ENCODE results near the gene CACNA1S.
A peak's percentile ranks its signal among the peaks of the same experiment; 100 is the strongest.

The CACNA1S gene

GRCh38 chr1:201025571-201026002, 86.6 kb downstream of the CACNA1S start:
- no peak for DNase-seq (ENCODE audit: low read depth, low spot score)
- POLR2A ChIA-PET, result interaction anchor here (1.8 kb wide), 1 partner anchor 9 kb away, joined by 7 read pairs; no protein-coding TSS in a partner anchor

GRCh38 chr1:201024625-201024998, 87.6 kb downstream of the CACNA1S start:
- POLR2A ChIA-PET, result no interaction called here

More at GRCh38 chr1:201025571-201026002, 86.6 kb downstream of the CACNA1S start:
- TF ChIP-seq, protein P1, sequence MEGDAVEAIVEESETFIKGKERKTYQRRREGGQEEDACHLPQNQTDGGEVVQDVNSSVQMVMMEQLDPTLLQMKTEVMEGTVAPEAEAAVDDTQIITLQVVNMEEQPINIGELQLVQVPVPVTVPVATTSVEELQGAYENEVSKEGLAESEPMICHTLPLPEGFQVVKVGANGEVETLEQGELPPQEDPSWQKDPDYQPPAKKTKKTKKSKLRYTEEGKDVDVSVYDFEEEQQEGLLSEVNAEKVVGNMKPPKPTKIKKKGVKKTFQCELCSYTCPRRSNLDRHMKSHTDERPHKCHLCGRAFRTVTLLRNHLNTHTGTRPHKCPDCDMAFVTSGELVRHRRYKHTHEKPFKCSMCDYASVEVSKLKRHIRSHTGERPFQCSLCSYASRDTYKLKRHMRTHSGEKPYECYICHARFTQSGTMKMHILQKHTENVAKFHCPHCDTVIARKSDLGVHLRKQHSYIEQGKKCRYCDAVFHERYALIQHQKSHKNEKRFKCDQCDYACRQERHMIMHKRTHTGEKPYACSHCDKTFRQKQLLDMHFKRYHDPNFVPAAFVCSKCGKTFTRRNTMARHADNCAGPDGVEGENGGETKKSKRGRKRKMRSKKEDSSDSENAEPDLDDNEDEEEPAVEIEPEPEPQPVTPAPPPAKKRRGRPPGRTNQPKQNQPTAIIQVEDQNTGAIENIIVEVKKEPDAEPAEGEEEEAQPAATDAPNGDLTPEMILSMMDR (IDR thresholded peaks at IDR 0.05; ENCODE audit: insufficient read depth, low read length, missing control alignments), result peak; percentile 48
- no peak overlapping the region for H3K4me3 ChIP-seq (ENCODE audit: low read depth, low read length)
- CTCF ChIA-PET, result interaction anchor here (0.6 to 8.4 kb wide), 14 partner anchors 8 to 467 kb away, joined by 3 to 125 read pairs (median 4); no protein-coding TSS in a partner anchor

GRCh38 chr1:201023920-201024624, 88.2 kb downstream of the CACNA1S start:
- TF ChIP-seq, protein P1 (IDR thresholded peaks at IDR 0.05; ENCODE audit: insufficient read depth, low read length, missing control alignments), result no peak
- CTCF ChIA-PET, result interaction anchor here (0.7 to 8.4 kb wide), 6 partner anchors 14 to 90 kb away, joined by 3 to 125 read pairs (median 7); no protein-coding TSS in a partner anchor
- no peak for DNase-seq (ENCODE audit: low read depth, low spot score)
- no peak overlapping the region for H3K4me3 ChIP-seq (ENCODE audit: low read depth, low read length)
- POLR2A ChIA-PET, result no interaction called here

More at GRCh38 chr1:201024625-201024998, 87.6 kb downstream of the CACNA1S start:
- DNase-seq (ENCODE audit: low read depth, low spot score), result no peak
- TF ChIP-seq, protein P1 (IDR thresholded peaks at IDR 0.05; ENCODE audit: insufficient read depth, low read length, missing control alignments), result no peak
- CTCF ChIA-PET, result interaction anchor here (0.7 to 8.4 kb wide), 7 partner anchors 9 to 89 kb away, joined by 3 to 125 read pairs (median 10); no protein-coding TSS in a partner anchor
- H3K4me3 ChIP-seq (ENCODE audit: low read depth, low read length), result no peak overlapping the region

DNA sequence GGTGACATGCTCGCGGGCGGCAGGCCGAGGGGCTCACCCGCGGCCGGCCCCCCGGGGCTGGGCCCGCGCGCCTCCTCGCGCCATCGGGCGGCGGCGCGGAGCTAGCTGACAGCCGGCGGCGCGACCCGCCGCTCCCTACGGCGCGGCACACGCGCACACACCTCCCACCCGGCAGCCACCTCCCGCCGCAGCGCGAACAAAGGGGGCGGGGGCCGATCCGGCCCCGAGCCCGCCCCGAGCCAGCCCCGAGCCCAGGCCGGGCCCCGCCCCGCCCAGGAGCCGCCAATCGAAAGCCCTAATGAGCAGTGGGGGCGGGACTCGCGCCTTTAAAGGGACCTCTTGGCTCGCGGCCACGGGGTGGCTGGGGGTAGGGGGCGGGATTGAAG, 88.7 kb downstream of the CACNA1S start, which contains the start of gene KIF21B:
KIF21B (minus strand) TSS at position 198 of the 386 bp plus-strand sequence. CDS start 331 bp downstream, outside the sequence.
- ChIA-PET POLR2A (no interaction called here), CTCF (interaction anchor here (1.0 to 8.4 kb wide), 4 partner anchors 13 to 51 kb away, joined by 3 to 125 read pairs (median 10); no protein-coding TSS in a partner anchor)
- no peak for DNase-seq (ENCODE audit: low read depth, low spot score)
- H3K4me3 ChIP-seq (ENCODE audit: low read depth, low read length), result peak within 1 kb of the TSS; percentile 64
- TF ChIP-seq, protein P1 (IDR thresholded peaks at IDR 0.05; ENCODE audit: insufficient read depth, low read length, missing control alignments), result no peak

DNA sequence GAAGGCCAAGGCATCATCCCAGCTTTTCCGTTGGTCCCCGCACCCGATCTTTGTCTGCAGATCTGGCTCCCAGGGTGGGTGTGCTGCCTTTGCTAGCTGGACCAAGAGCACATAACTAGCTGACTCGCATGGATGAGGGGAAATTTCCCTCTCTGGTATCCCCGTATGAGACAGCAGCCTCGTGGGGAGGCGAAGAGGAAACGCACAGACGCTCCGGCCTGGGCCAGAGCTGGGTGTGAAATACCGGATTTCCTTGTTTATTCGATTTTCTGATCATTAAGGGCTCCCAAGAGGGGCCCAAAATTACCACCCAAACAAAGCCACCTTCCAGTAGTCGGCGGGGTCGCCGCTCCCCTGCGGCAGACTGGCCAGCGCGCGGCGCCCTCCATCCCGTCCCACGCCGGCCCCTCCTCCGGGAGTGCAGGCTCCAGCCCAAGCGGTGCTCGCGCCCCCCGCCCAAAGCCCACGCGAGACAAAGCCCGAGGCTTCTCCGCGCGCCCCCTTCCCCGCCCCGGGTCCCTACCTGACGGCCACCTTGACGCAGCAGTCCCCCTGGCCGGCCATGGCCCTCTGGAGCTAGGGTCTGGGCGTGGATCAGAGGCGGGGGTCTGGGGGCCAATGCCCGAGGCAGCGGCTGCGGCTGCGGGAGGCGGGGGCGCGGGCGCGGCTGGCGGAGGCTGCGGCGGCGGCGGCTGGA, 89.3 kb downstream of the CACNA1S start:
- POLR2A ChIA-PET, result no interaction called here
- CTCF ChIA-PET, result interaction anchor here (0.7 to 8.4 kb wide), 5 partner anchors 18 to 115 kb away, joined by 3 to 125 read pairs (median 3); no protein-coding TSS in a partner anchor
- TF ChIP-seq, protein P1 (IDR thresholded peaks at IDR 0.05; ENCODE audit: insufficient read depth, low read length, missing control alignments), result no peak
- H3K4me3 ChIP-seq (ENCODE audit: low read depth, low read length), result peak overlapping the region; percentile 64
- no peak for DNase-seq (ENCODE audit: low read depth, low spot score)

- CTCF ChIA-PET, result interaction anchor here (0.7 to 8.4 kb wide), 7 partner anchors 11 to 115 kb away, joined by 3 to 125 read pairs (median 4); no protein-coding TSS in a partner anchor
- TF ChIP-seq, protein P1 (IDR thresholded peaks at IDR 0.05; ENCODE audit: insufficient read depth, low read length, missing control alignments), result no peak
- DNase-seq (ENCODE audit: low read depth, low spot score), result no peak
- peak overlapping the region; percentile 64 for H3K4me3 ChIP-seq (ENCODE audit: low read depth, low read length)
- POLR2A ChIA-PET, result no interaction called here
These were observed 89.8 kb downstream of the CACNA1S start for GRCh38 chr1:201022493-201022819.
